T-helper 22 cell (primary cell): ENCODE data around the gene SWSAP1.
"Not testable (repeated sequence)": the region's sequence is repeated elsewhere in the genome, so short reads cannot be mapped to it uniquely, and the experiment has no call there.

Experiments
- DNase-seq: peaks from one replicate; pipeline ENCODE4 v3.0.0-alpha.2; 2020; ENCODE audit warnings: low read depth

The SWSAP1 gene

DNA sequence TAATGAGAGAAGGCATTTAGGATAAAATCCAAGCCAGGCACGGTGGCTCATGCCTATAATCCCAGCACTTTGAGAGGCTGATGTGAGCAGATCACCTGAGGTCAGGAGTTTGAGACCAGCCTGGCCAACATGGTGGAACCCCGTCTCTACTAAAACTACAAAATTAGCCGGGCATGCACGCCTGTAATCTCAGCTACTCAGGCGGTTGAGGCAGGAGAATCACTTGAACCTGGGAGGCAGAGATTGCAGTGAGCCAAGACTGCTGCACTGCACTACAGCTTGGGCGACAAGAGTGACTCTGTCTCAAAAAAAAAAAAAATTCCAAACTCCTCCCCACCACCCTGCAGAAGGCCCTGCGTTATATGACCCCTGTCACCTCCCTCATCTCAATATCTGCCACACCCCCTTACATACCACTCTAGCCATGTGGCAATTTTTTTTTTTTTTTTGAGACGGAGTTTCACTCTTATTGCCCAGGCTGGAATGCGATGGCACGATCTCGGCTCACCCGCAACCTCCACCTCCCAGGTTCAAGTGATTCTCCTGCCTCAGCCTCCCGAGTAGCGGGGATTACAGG lies 4.9 kb downstream of the SWSAP1 start:
- DNase-seq = not testable (repeated sequence)

DNA sequence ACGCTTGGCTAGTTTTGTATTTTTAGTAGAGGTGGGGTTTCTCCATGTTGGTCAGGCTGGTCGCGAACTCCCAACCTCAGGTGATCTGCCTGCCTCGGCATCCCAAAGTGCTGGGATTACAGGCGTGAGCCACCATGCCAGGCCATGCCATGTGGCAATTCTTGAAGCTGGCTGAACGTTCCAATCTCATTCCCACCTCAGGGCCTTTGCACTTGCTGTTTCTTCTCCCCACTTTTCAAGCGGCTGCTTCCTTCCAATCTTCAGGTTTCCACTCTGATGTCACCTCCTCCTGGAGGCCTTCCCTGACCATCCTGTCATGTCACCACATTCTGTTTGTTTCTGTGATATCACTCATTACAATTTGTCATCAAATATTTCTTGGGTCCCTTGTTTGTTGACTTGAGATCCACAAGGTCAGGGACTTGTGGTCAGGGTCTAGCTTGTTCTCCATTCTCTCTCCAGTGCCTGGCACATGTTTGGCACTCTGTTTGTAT lies 5.4 kb downstream of the SWSAP1 start:
- no peak for DNase-seq

DNA sequence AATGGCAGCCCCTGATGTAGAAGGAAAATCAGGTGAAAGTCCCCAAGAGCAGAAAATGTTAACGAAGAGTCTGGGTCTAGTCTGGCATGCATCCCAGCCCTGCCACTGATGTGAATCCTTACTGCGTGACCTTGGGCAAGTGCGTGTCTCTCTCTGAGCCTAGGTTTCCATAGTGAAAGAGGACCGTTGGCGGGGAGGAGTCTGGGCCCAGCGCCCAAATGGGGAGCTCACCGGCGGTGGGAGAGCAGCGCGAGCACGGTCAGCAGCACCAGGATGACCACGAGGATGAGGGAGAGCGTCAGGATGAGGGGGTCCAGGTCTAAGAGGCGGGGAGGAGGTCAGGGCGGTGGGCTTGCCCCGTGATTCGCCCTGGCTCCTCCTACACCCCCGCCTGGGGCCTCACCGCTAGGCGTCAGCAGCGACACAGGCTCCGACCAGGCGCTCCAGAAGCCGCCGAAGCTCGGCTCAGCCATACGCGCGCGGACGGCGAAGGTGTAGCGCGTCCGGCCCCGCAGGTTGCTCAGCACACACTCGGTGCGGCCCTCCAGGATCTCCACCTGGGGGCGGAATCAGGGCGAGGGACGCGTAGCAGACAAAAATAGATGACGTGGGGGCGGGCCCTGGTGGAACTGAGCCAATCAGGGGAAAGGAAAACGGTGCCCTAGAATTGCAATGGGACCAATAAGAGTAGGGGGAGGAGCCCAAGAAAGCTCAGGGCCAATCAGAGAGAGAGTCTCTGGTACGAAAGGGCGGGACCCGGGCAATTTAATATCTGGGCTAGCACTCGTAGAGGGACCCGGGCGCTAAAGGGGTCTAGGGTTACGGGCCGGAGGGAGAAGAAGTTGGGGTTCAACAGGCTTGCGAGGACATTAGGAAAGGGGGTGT lies 6.4 kb downstream of the SWSAP1 start:
- DNase-seq = peak; percentile 96

DNA sequence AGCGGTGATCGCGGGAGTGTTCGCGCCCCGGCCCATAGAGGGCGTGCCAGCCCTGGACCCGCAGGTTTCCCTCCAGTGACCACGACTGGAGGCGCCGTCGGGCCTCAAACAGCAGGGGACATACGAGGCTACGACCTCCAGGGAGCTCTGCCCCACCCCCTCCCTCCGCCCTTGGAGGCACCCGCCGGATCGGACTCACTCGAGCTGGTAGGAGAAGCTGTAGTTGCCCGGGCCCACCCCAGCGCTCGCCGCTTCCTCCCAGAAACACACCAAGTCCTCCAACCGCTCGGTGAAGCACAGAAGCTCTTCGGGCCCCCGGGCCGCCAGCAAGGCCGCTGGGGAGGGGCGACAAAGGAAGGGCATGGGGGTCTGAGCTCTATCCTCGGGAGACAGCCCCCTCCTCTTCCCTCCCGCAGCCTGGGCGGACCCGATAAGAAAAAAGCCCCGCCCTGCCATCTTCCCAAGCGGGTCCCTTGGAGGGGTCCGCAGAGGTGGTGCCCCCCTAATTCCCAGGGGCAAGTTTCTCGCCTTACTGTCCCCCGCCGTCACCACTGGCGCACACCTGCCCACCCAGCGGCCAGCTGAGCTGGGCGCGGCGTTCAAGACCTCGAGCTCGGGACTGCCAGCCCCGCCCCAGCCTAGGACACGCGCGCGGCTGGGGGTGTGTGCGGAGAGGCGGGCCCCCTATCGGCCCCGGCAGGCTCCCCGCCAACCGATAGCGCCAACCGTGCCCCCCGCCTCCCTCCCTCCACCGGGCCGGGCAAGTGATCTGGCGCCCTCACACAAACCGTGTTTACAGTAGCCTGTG lies 8.6 kb downstream of the SWSAP1 start:
- no peak for DNase-seq

DNA sequence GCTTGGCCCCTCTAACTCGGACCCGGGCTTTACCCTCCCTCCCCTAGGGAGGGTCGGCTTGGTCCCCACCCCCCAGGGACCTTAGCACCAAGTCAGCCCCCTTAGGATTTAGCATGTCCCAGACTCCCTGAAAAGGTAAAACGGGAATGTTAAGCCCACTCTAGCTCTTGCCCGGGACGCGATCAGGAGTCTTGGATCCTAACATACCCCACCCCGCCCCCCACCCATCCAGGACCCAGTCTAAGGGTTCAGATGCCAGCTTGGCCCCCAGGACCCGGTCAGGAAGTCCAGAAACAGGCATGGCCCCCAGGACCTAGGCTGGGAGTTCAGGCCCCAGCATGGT lies 9.2 kb downstream of the SWSAP1 start:
- DNase-seq = no peak

DNA sequence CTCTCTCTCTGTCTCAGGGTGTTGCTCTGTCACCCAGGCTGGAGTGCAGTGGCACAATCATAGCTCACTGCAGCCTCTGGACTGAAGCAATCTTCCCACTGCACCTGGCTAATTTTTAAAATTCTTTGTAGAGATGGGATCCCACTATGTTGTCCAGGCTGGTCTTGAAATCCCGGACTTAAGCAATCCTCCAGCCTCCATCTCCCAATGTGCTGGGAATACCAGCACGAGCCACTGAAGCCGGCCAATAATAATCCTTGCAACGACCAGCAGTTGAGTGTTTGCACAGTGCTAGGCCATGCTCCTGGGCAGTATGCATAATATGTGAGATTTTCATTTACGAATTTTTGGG lies 10.3 kb downstream of the SWSAP1 start:
- DNase-seq = no peak

DNA sequence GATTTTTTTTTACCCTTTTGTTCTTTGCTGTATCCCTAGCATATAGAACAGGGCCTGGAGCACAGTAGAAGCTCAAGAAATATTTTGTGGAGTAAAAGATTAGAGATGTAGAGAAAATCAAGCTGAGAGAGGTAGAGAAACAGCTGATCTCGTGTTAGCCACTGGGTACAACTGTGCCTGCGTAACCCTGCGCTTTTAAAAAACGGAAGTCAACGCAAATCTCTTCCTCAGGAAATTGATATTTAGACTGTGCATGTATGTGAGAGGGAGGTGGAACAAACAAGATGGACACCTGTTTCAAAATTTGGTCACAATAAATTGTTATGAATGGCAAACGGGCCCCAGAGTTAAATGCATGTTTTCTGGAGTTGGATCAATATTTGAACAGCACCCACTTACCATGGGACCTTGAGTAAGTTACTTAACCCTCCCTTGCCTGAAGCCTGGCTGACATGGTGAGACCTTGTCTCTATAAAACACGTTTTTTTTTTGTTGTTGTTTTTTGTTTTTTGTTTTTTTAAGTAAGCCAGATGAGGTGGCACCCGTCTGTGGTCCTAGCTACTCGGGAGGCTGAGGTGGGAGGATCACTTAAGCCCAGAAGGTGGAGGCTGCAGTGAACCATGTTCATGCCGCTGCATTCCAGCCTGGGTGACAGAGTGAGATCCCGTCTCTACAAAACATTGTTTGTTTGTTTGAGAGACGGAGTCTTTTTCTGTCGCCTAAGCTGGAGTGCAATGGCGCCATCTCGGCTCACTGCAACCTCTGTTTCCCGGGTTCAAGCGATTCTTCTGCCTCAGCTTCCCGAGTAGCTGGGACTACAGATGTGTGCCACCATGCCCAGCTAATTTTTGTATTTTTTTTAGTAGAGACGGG lies 12.9 kb downstream of the SWSAP1 start:
- no peak for DNase-seq

DNA sequence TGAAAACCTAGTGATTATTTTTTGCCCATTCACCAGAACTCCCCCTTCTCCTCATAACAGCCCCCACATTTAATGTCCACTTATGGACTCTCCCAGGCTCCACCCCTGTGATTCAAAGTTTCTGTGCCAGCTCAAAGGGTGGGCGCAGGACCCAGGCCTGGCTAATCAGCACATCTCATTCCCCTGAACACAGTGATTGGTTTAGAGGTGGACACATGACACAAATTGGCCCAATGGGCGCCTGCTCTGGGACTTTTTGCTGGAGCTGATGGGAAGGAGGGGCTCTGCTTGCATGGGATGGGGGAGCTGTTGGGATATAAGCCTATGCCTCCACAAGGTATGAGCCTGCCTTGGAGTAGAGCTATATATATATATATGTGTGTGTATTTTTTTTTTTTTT lies 15.9 kb downstream of the SWSAP1 start:
- DNase-seq = no peak

DNA sequence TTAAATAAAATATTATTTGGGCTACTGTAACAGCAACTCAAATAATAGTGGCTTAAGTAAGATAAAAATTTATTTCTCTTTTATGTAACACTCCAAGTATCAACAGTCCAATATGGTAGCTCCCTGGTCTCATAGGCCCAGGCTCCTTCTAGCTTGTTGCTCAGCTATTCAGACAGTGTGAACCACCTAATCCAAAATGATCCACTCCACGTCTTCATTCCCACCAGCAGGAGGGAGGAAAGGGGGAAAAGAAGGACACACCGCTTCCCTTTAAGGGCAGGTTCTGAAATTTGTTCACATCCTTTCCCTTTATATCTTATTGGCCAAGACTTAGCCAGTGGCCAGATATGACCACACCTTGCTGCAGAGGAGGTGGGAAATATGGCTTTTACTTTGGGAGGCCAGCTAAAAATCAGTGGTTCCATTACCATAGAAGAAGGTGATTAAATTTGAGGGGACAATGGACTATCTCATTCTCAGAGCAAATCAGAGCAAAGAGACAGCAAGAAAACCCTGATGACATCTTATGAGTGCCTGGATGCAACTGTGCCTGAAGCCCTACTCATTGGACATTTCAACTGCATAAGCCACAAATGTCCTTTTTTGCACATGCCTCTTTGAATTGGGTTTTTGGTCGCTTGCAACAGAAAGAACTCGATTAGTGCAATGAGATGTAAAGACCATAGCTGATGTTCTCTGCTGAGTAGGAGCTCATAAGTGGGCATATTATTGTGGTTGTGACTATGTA lies 16.6 kb downstream of the SWSAP1 start:
- no peak for DNase-seq

DNA sequence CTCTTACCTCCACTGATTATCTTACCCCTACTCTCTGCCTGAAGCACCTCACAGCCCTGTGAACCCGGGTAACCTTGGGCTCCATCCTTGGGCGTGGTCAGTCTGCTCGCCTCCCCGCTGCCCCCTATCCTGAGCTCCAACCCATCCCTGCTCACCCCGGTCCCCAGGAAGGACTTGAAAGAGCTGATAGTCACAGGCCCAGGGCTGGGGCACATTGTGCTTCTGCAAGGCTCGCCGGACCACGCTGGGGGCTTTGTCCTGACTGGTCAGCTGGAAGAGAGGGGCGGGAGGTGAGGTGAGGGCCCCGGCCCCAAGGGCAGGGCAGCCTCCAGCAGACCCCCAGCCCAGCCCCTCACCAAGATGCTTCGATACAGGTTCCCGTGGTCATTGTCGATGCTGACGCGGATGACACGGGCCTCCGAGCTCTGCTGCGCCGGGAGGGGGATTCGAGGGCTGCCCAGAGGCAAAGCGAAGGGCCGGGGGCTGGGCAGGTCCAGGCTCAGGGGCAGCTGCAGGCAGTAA lies 22.7 kb downstream of the SWSAP1 start:
- no peak for DNase-seq

DNA sequence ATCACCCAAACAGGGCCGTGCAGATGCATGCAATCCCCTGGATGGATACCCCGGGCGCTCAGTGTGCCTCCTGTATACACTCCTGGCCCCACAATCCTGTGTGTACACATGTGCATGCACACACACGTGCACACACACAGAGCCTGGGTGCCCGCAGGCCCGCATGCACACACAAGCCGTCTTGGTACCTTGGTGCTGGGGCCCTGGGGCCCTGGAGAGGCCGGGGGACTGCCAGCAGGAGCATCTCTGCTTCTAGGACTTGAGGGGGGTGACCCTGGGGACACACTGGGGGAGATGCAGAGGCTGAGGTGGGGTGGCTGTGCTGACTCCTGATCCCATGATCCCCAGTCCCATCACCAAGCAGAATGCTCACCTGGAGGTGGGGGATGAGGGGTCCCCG lies 25.2 kb downstream of the SWSAP1 start:
- no peak for DNase-seq

DNA sequence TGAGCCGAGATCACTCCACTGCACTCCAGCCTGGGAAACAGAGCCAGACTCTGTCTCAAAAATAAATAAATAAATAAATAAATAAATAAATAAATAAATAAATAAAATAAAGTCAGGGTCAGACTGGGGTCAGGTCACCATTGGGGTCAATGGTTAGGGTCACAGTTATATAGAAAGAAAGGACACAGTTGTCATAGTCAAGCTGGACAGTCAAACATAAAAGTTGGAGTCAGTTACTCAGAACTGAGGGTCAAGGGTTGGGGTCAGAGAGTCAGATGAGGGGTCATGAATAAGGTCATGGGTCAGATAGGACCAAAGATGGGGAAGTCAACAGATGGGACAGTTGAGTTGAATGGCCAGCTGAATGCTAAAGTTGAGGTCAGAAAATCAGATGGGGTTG lies 26.3 kb downstream of the SWSAP1 start:
- DNase-seq = no peak

DNA sequence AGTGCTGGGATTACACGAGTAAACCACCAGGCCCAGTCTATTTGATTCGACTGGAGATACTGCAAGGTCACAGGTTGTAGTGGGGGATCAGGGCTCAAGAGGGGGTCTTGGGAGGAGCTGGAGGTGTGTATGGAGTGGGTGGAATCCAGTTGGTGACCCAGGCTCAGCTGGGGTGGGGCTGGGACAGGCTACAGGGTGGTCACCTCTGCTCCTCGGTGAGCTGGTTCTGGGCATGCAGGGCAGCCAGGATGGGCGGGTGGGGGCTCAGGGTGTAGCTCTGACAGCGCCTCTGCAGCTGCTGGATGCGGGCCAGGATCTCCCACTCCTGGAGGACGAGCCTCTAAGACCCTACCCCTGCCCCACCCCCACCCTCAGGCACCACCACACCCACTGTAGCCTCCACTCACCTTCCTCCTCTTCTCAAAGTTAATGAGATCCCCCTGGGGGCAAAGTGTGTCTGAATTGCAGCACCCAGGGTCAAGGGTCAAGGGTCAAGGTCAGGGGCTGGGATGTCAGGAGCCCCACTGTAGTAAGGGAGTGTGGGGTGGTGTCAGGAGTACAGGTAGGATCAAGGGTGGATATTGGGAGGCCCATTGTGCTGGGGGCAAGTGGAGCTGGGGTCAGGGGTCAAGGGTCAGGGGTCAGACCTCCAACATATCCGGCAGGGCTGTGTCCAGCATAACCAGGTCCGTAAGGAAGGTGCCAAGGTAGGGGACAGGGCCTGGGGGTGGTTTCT lies 27.5 kb downstream of the SWSAP1 start:
- DNase-seq = no peak

DNA sequence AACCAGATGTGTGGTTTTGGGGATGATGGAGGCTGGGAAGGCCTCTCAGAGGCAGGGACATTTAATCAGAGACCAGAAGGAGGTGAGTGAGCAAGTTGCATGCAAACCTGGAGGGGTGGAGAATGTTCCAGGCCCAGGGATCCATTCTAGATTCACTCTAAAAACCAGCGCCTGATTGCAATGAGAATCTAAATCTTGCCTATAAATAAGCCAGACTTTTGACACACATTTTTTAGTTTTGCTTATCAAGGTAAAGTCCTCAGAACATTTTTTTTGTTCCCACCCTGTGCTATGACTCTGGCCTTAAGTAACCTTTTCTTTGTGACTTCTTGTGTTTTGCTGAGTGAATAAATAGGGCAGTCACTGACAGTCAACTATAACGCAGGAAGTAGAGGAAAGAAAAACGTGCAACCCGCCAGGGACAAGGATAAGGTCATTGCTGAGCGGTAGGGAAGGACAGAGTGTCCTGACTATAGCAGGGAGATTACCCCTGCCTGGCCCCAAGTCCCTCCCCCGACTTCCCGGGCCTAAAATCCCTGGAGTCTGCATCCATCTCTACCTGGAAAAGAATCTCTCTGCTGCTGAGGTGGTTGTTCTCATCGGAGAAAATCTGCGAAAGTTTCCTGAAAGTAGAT lies 30.2 kb downstream of the SWSAP1 start:
- no peak for DNase-seq

DNA sequence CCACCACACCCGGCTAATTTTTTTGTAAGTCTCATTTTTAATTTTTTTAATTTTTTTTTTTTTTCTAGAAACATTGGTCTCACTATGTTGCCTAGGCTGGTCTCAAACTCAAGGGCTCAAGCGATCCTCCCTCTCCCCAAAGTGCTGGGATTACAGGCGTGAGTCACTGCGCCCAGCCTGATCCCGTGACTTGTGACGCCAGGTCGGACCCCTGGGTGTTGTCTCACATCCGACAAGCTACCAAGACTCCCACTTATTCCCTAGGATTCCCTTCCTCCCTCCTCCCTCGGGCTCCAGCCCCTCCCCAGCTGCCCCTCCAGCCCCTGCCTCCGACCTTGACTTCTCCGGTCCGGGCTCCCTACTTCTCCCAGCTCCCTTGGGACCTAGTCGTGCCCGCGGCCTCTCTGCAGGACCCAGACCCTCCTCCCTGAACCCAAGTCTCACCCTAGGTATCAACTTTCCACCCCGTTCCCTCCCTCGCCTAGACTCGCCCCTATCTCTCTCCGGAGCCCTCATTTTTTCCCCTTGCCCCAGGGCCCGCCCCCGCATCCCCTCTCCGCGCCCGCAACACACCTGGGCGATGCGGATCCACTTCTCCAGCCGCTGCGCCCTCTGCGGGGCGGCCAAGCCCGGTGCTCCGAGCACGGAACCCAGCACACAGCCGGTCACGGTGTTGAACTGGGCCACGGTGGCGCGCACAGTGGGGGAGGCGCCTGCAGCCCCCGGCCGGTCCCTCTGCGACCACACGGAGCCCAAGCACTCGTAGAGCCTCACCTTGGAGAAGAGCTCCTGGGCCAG lies 31.6 kb downstream of the SWSAP1 start:
- no peak for DNase-seq

DNA sequence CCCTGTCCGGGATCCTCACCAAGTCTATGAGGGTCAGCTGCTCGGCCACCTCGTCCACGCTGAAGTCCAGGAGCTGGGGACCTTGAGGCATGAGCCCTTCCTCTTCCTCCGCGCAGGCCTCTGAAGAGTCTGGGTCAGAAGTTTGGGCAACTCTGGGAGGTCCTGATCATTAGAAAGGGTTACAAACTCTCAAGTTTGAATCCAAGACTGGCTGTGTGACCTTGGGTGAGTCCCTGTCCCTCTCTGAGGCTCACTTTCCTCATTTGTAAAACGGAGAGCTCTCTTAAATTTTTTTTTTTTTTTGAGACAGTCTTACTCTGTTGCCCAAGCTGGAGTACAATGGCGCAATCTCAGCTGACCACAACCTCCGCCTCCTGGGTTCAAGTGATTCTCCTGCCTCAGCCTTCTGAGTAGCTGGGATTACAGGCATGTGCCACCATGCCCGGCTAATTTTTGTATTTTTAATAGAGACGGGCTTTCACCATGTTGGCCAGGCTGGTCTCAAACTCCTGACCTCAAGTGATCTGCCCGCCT lies 32.3 kb downstream of the SWSAP1 start:
- not testable (repeated sequence) for DNase-seq

DNA sequence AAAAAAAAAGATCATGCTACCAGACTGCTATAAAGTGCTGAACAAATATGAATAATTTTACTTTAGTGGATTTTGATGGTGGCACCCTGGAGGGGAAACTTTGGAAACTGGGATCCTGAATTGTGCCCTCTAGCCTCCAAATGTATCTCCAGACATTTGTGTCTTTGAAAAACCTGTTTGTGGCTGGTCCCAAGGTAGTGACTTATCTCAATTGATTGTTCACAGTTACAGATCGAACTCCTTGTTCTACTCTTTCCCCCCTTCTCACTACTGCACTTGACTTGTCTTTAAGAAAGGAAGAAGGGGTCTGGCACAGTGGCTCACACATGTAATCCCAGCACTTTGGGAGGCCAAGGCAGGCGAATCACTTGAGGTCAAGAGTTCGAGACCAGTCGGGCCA lies 34.1 kb downstream of the SWSAP1 start:
- no peak for DNase-seq

DNA sequence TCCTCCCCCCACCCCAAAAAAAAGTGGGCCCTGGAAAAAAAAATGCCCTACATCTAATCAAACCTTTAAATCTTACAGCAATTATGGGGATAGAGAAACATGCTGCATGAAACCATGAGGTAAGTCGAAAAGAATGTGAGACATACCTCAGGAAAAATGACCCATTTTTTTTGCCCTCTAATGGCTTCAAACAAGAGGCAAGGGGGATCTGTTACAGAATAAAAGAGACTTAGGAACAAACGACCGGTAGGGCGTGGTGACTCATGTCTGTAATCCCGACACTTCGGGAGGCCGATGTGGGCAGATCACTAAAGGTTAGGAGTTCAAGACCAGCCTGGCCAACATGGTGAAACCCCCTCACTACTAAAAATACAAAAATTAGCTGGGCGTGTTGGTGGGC lies 36.2 kb downstream of the SWSAP1 start:
- no peak for DNase-seq

DNA sequence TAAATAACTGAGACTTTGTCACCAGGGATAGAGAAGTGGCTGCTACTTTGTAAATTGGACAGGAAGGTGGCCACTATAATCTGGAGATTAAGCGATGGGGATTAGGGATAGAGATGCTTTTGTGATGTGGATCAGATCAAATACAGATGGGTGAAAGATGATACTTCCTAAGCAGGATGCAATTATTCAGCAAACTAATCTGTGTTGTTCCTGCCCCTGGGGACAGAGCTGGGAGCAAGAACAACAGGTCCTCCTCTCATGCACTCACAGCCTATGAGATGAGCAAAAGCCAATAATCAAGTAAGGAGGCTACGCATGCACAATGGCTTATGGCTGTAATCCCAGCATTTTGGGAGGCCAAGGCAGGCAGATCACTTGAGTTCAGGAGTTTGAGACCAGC lies 40.1 kb downstream of the SWSAP1 start:
- no peak for DNase-seq
